HCT116 (cell line): ENCODE data around the gene COL26A1. TPM values are rescaled to one million over a fixed set of nuclear protein-coding genes. Genes with fewer than 3 reads are reported as not detected.

ENCODE experiments used
- ATAC-seq: fragments of 200-7000 bp; cut with Tn5 transposase; 2 replicates; pipeline ENCODE4 v1.9.1; 2020; ENCODE audit warnings: mild to moderate bottlenecking, moderate library complexity
- BruUV-seq: library from RNA; stranded (reverse); fragments of 400-500 nt; replicated peaks from 2 replicates; lab custom pipeline; 2021; lab: Mats Ljungman, UMichigan
- CTCF ChIA-PET: fragments of 300-600 bp; sonication (Branson Sonifier 250); formaldehyde crosslinking; loops from one replicate; lab custom pipeline; 2021; ENCODE audit warnings: antibody characterized with exemption; lab: Charles Lee
- POLR2A ChIA-PET: fragments of 300-600, 350-600 bp; sonication (Branson Sonifier 250); formaldehyde crosslinking; loops from one replicate; lab custom pipeline; 2021; ENCODE audit warnings: antibody characterized with exemption; lab: Charles Lee
- RAD21 ChIA-PET, 2 experiments: fragments of 300-600 bp; sonication (Branson Sonifier 250); formaldehyde crosslinking; loops; one replicate each; lab custom pipeline; 2023; ENCODE audit warnings: low total read pairs in 2 of 2; ENCODE audit not compliant: uncharacterized antibody in 2 of 2, unreplicated experiment in 2 of 2, low non-redundant PET in 1 of 2; lab: Charles Lee
- DNase-seq: peaks from one replicate; pipeline ENCODE4 v3.0.0-alpha.2; 2010; ENCODE audit warnings: low read depth, low spot score
- H2AFZ ChIP-seq: fragments of 200-600 bp; shearing (Covaris generic), sonication (generic); 2 replicates; pipeline ENCODE4 v1.6.1; 2017; ENCODE audit warnings: low read depth, mixed run types, mixed read lengths, antibody characterized with exemption, low read length; ENCODE audit not compliant: poor library complexity, severe bottlenecking
- H3K27ac ChIP-seq: 2 replicates; pipeline ENCODE4 v1.5.1; 2012; ENCODE audit warnings: low read depth, low read length
- H3K27me3 ChIP-seq: fragments of 200-600 bp; sonication (generic); 2 replicates; pipeline ENCODE4 v1.6.1; 2016; ENCODE audit warnings: mixed run types, low read length, mixed read lengths; ENCODE audit not compliant: insufficient read depth
- H3K36me3 ChIP-seq, 2 experiments: fragments of 200-500 bp in 1 of 2; fragments of 200-600 bp in 1 of 2; sonication (Bioruptor generic) in 1 of 2; sonication (generic) in 1 of 2; 2 replicates each; pipeline versions ENCODE4 v1.5.1 to v1.6.1; 2014 to 2016; ENCODE audit warnings: low read length in 2 of 2, inconsistent platforms in 1 of 2, mixed read lengths in 1 of 2, mixed run types in 1 of 2; ENCODE audit not compliant: insufficient read depth in 2 of 2, control insufficient read depth in 1 of 2
- H3K4me1 ChIP-seq, 2 experiments: fragments of 200-600 bp in 1 of 2; sonication (generic) in 1 of 2; 2 replicates each; pipeline versions ENCODE4 v1.5.1 to v1.6.1; 2012 to 2017; ENCODE audit warnings: low read length in 2 of 2, inconsistent platforms in 1 of 2, mild to moderate bottlenecking in 1 of 2, mixed read lengths in 1 of 2, mixed run types in 1 of 2, moderate library complexity in 1 of 2; ENCODE audit not compliant: insufficient read depth in 2 of 2, control insufficient read depth in 1 of 2
- H3K4me2 ChIP-seq: fragments of 200-600 bp; sonication (generic); 2 replicates; pipeline ENCODE4 v1.6.1; 2017; ENCODE audit warnings: mixed run types, low read length, mixed read lengths
- H3K4me3 ChIP-seq, 2 experiments: fragments of 200-600 bp in 1 of 2; sonication (generic) in 1 of 2; replicated peaks in 1 of 2; 2 replicates each; pipeline ENCODE4 v1.5.1; 2011 to 2016; ENCODE audit warnings: low read length in 2 of 2, control low read depth in 1 of 2, low read depth in 1 of 2, mild to moderate bottlenecking in 1 of 2, mixed read lengths in 1 of 2, mixed run types in 1 of 2
- H3K79me2 ChIP-seq: fragments of 200-600 bp; sonication (generic); 2 replicates; pipeline ENCODE4 v1.6.1; 2017; ENCODE audit warnings: mild to moderate bottlenecking, mixed run types, low read length, moderate library complexity, mixed read lengths; ENCODE audit not compliant: insufficient read depth
- H3K9ac ChIP-seq: fragments of 200-600 bp; sonication (generic); 2 replicates; pipeline ENCODE4 v1.6.1; 2016; ENCODE audit warnings: low read length, mixed read lengths
- H3K9me2 ChIP-seq: fragments of 200-600 bp; sonication (generic), shearing (Covaris generic); 2 replicates; pipeline ENCODE4 v1.6.1; 2017; ENCODE audit warnings: mixed run types, mild to moderate bottlenecking, moderate library complexity; ENCODE audit not compliant: insufficient read depth
- H3K9me3 ChIP-seq, 2 experiments: fragments of 200-500 bp in 1 of 2; fragments of 200-600 bp in 1 of 2; sonication (Bioruptor generic) in 1 of 2; sonication (generic) in 1 of 2; 2 replicates each; pipeline ENCODE4 v1.6.1; 2014 to 2017; ENCODE audit warnings: low read length in 2 of 2, mixed read lengths in 2 of 2, inconsistent platforms in 1 of 2, low read depth in 1 of 2, mild to moderate bottlenecking in 1 of 2, mixed run types in 1 of 2, moderate library complexity in 1 of 2; ENCODE audit not compliant: control insufficient read depth in 1 of 2, insufficient read depth in 1 of 2
- H4K20me1 ChIP-seq: fragments of 200-600 bp; sonication (generic), shearing (Covaris generic); 2 replicates; pipeline ENCODE4 v1.6.1; 2017; ENCODE audit warnings: mixed run types, mild to moderate bottlenecking, moderate library complexity; ENCODE audit not compliant: insufficient read depth
- CBX3 ChIP-seq: IDR thresholded peaks from 2 replicates; pipeline ENCODE4 v1.6.1; 2012; ENCODE audit warnings: low read depth
- CTCF ChIP-seq, 3 experiments: fragments of 200-600 bp in 1 of 3; sonication (generic) in 1 of 3; IDR thresholded peaks in 2 of 3; conservative IDR thresholded peaks in 1 of 3; 2 replicates each; pipeline ENCODE4 v1.5.1; 2012 to 2017; ENCODE audit warnings: low read depth in 2 of 3, low read length in 2 of 3, antibody characterized with exemption in 1 of 3, borderline replicate concordance in 1 of 3, control low read depth in 1 of 3, mild to moderate bottlenecking in 1 of 3, mixed read lengths in 1 of 3, mixed run types in 1 of 3, moderate library complexity in 1 of 3; ENCODE audit not compliant: insufficient read depth in 1 of 3
- EGR1 ChIP-seq: IDR thresholded peaks from 2 replicates; pipeline ENCODE4 v1.6.1; 2012; ENCODE audit warnings: low read depth
- JUND ChIP-seq: IDR thresholded peaks from 2 replicates; pipeline ENCODE4 v1.6.1; 2012
- POLR2AphosphoS5 ChIP-seq: IDR thresholded peaks from 2 replicates; pipeline ENCODE4 v1.6.1; 2011; ENCODE audit warnings: mild to moderate bottlenecking, low read depth, low read length, moderate library complexity
- SIN3A ChIP-seq: IDR thresholded peaks from 2 replicates; pipeline ENCODE4 v1.6.1; 2012; ENCODE audit warnings: low read depth
- SP1 ChIP-seq: IDR thresholded peaks from 2 replicates; pipeline ENCODE4 v1.6.1; 2012; ENCODE audit warnings: low read depth
- SRF ChIP-seq: IDR thresholded peaks from 2 replicates; pipeline ENCODE4 v1.6.1; 2012; ENCODE audit warnings: low read depth
- YY1 ChIP-seq: IDR thresholded peaks from 2 replicates; pipeline ENCODE4 v1.6.1; 2011; ENCODE audit warnings: low read length, low read depth, moderate library complexity, mild to moderate bottlenecking; ENCODE audit not compliant: insufficient replicate concordance; ENCODE audit errors: extremely low read depth
- ZFX ChIP-seq: fragments of 450-650 bp; IDR thresholded peaks from 2 replicates; pipeline ENCODE4 v1.6.1; 2017
- ZNF274 ChIP-seq: fragments of 200-500 bp; sonication (Bioruptor generic); IDR thresholded peaks from 2 replicates; pipeline ENCODE4 v1.6.1; 2014; ENCODE audit warnings: mild to moderate bottlenecking, low read depth, low read length, inconsistent platforms
- intact Hi-C: fragments of 100-400 bp; cut with micrococcal nuclease; formaldehyde crosslinking; loops from 2 replicates; pipeline ENCODE4 v1.10.0; 2022
- total RNA-seq: library from RNA; stranded (reverse); gene quantifications from one replicate; pipeline ENCODE4 v1.2.1, GENCODE V29; 2021; ENCODE audit not compliant: unreplicated experiment
- TF ChIP-seq, protein P1 (sequence below): IDR thresholded peaks from 2 replicates; pipeline ENCODE4 v1.6.1; 2012
- TF ChIP-seq, protein P2 (sequence below): IDR thresholded peaks from 2 replicates; pipeline ENCODE4 v1.6.1; 2011; ENCODE audit warnings: mild to moderate bottlenecking, low read length, moderate library complexity; ENCODE audit not compliant: insufficient replicate concordance; ENCODE audit errors: extremely low read depth
- TF ChIP-seq, protein P3 (sequence below): IDR thresholded peaks from 2 replicates; pipeline ENCODE4 v1.6.1; 2012

COL26A1 gene
- total RNA-seq, 1 experiment from 2014 or later = 0.27 TPM

- Histone ChIP-seq H3K4me3 (no peak overlapping the region), H4K20me1 (no peaks in the 10 kb centered on the region), H3K9ac (no peak overlapping the region), H3K79me2 (no peaks in the 10 kb centered on the region), H3K36me3 (no peaks in the 10 kb centered on the region), H3K9me3 (no peaks in the 10 kb centered on the region), H3K4me1 (no peaks in the 10 kb centered on the region), H3K27me3 (no peaks in the 10 kb centered on the region), H3K4me2 (no peak overlapping the region), H3K27ac (no peak overlapping the region), H3K9me2 (no peaks in the 10 kb centered on the region), H2AFZ (no peak overlapping the region)
- ATAC-seq (no peak), DNase-seq (no peak)
- BruUV-seq = no TSS peak
- POLR2A ChIA-PET = no interaction called here
- TF ChIP-seq JUND = no peak
- no peak for TF ChIP-seq ZNF274
- TF ChIP-seq, protein P1, sequence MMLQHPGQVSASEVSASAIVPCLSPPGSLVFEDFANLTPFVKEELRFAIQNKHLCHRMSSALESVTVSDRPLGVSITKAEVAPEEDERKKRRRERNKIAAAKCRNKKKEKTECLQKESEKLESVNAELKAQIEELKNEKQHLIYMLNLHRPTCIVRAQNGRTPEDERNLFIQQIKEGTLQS = no peak
- no peak for TF ChIP-seq EGR1
- TF ChIP-seq CBX3 = no peak
- TF ChIP-seq, protein P2, sequence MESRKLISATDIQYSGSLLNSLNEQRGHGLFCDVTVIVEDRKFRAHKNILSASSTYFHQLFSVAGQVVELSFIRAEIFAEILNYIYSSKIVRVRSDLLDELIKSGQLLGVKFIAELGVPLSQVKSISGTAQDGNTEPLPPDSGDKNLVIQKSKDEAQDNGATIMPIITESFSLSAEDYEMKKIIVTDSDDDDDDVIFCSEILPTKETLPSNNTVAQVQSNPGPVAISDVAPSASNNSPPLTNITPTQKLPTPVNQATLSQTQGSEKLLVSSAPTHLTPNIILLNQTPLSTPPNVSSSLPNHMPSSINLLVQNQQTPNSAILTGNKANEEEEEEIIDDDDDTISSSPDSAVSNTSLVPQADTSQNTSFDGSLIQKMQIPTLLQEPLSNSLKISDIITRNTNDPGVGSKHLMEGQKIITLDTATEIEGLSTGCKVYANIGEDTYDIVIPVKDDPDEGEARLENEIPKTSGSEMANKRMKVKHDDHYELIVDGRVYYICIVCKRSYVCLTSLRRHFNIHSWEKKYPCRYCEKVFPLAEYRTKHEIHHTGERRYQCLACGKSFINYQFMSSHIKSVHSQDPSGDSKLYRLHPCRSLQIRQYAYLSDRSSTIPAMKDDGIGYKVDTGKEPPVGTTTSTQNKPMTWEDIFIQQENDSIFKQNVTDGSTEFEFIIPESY = no peak
- TF ChIP-seq, protein P3, sequence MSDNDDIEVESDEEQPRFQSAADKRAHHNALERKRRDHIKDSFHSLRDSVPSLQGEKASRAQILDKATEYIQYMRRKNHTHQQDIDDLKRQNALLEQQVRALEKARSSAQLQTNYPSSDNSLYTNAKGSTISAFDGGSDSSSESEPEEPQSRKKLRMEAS = no peak
- no peak for TF ChIP-seq CTCF (IDR thresholded peaks at IDR 0.05 in 2 of 3, conservative IDR thresholded peaks at IDR 0.05 in 1 of 3; ENCODE audit: borderline replicate concordance in 1 of 3, insufficient read depth in 1 of 3, low read depth in 2 of 3, low read length in 2 of 3)
- TF ChIP-seq SRF = no peak
- no peak for TF ChIP-seq SIN3A
- TF ChIP-seq YY1 = no peak
- TF ChIP-seq ZFX = no peak
- no peak for TF ChIP-seq POLR2AphosphoS5
- TF ChIP-seq SP1 = no peak
- intact Hi-C loops = no loop called here
- CTCF ChIA-PET = no interaction called here
- RAD21 ChIA-PET = no interaction called here
Observed at GRCh38 chr7:101521430-101521925, 158.8 kb downstream of the COL26A1 start.
